Measurements from ENCODE around the gene DNASE2. TPM values are rescaled to one million over a fixed set of nuclear protein-coding genes. Genes with fewer than 3 reads are reported as not detected.

DNASE2 gene
- total and polyA plus RNA-seq, 11 donors = 11.7 to 41.1 (median 23.3) TPM

GRCh38 chr19:12842511-12842910 is 38.7 kb downstream of the DNASE2 start:
- peaks cover 0 to 24% (median 7%) of the 10 kb centered on the region in 12 donors for H3K4me1 ChIP-seq
- H3K4me3 ChIP-seq = no peak overlapping the region
- H3K27me3 ChIP-seq = peaks cover 26 to 82% (median 65%) of the 10 kb centered on the region in 9 donors
- H3K27ac ChIP-seq = no peak overlapping the region
- no peaks in the 10 kb centered on the region for H3K36me3 ChIP-seq
- intact Hi-C loops (cut with DNase I) = loop anchor here in 4 of 10 donors (5.0 to 10.0 kb wide), 4 partner anchors 35 to 278 kb away; partner anchors contain the start of gene RNASEH2A (in 1 of the 4)
- TF ChIP-seq, protein P1, sequence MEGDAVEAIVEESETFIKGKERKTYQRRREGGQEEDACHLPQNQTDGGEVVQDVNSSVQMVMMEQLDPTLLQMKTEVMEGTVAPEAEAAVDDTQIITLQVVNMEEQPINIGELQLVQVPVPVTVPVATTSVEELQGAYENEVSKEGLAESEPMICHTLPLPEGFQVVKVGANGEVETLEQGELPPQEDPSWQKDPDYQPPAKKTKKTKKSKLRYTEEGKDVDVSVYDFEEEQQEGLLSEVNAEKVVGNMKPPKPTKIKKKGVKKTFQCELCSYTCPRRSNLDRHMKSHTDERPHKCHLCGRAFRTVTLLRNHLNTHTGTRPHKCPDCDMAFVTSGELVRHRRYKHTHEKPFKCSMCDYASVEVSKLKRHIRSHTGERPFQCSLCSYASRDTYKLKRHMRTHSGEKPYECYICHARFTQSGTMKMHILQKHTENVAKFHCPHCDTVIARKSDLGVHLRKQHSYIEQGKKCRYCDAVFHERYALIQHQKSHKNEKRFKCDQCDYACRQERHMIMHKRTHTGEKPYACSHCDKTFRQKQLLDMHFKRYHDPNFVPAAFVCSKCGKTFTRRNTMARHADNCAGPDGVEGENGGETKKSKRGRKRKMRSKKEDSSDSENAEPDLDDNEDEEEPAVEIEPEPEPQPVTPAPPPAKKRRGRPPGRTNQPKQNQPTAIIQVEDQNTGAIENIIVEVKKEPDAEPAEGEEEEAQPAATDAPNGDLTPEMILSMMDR (IDR thresholded peaks at IDR 0.05) = no peak
- TF ChIP-seq POLR2A (IDR thresholded peaks at IDR 0.05) = no peak
- no peaks in the 10 kb centered on the region for H3K9me3 ChIP-seq
- DNase-seq = no peak
- no peak for ATAC-seq
- 93 to 95% (median 94%) methylated on average over 18 of the region's 18 CpGs for WGBS, 4 donors

DNA sequence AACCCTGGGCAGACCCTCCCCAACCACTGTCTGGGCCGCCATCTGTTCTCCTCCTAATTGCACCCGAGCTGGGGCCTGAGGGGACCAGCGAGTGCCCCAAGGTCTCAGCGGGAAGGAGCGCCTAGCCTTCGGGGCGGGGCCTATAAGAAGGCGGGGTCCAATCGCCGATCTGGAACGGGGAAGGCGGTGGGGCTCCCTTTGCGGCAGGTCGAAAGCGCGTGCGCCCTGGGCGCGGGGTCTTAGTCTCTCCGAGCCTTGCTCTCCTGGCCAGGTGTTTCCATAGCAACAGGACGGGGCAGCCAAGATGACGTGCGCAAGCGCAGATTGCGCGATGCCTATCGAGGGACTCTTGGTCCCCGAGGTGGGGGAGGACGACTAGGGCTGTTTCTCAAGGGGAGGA is 40.2 kb downstream of the DNASE2 start:
- H3K9me3 ChIP-seq = no peaks in the 10 kb centered on the region
- WGBS, 4 donors = 2 to 3% (median 2%) methylated on average over 14 to 29 of the region's 29 CpGs
- H3K27me3 ChIP-seq = peaks cover 26 to 93% (median 78%) of the 10 kb centered on the region in 9 donors
- DNase-seq (no peak), ATAC-seq (no peak)
- TF ChIP-seq, protein P1 (IDR thresholded peaks at IDR 0.05) = no peak
- no peak for TF ChIP-seq POLR2A (IDR thresholded peaks at IDR 0.05)
- H3K4me3 ChIP-seq = peak overlapping the region in 9 of 12 donors; percentile 4 to 35 (median 16)
- no peaks in the 10 kb centered on the region for H3K36me3 ChIP-seq
- peaks cover 0 to 19% (median 4%) of the 10 kb centered on the region in 12 donors for H3K4me1 ChIP-seq
- intact Hi-C loops (cut with DNase I) = loop anchor here in 4 of 10 donors (5.0 to 10.0 kb wide), 4 partner anchors 34 to 276 kb away; partner anchors contain the start of gene RNASEH2A (in 1 of the 4)
- H3K27ac ChIP-seq = no peak overlapping the region

- no peak overlapping the region for H3K27ac ChIP-seq
- TF ChIP-seq, protein P1 (IDR thresholded peaks at IDR 0.05) = no peak
- DNase-seq (peak in 1 of 5 donors; percentile 42), ATAC-seq (peak in 3 of 4 donors; percentile 25 to 49 (median 29))
- peak overlapping the region in 7 of 12 donors; percentile 4 to 35 (median 16) for H3K4me3 ChIP-seq
- H3K36me3 ChIP-seq = no peaks in the 10 kb centered on the region
- no peaks in the 10 kb centered on the region for H3K9me3 ChIP-seq
- H3K27me3 ChIP-seq = peaks cover 29 to 99% (median 84%) of the 10 kb centered on the region in 9 donors
- intact Hi-C loops (cut with DNase I) = loop anchor here in 4 of 10 donors (5.0 to 10.0 kb wide), 4 partner anchors 33 to 276 kb away; partner anchors contain the start of gene RNASEH2A (in 1 of the 4)
- peaks cover 0 to 19% (median 4%) of the 10 kb centered on the region in 12 donors for H3K4me1 ChIP-seq
- WGBS, 4 donors = 12 to 23% (median 22%) methylated on average over 29 to 43 of the region's 43 CpGs
Observed at GRCh38 chr19:12840091-12841079, 40.9 kb downstream of the DNASE2 start.

Measured in heart left ventricle (tissue), 16 donors.